Liver (tissue), 9 donors: ENCODE measurements around the gene GPR87. TPM values are rescaled to one million over a fixed set of nuclear protein-coding genes. Genes with fewer than 3 reads are reported as not detected.

Experiments
- DNase-seq: peaks from one replicate; pipeline ENCODE4 v3.0.0-alpha.2; 2017; ENCODE audit warnings: low spot score
- H3K27ac ChIP-seq, 2 donors: one replicate each; pipeline ENCODE4 v1.7.0; 2013; ENCODE audit warnings: inconsistent platforms in 2 of 2, low read length in 2 of 2, control low read depth in 1 of 2, low read depth in 1 of 2, mild to moderate bottlenecking in 1 of 2
- H3K27me3 ChIP-seq, 4 donors: one replicate each; pipeline versions ENCODE4 v1.6.1 to v1.7.0; 2013; ENCODE audit warnings: low read length in 3 of 4, inconsistent platforms in 1 of 4, mild to moderate bottlenecking in 1 of 4, moderate library complexity in 1 of 4; ENCODE audit not compliant: control insufficient read depth in 4 of 4, insufficient read depth in 4 of 4
- H3K36me3 ChIP-seq, 4 donors: one replicate each; pipeline versions ENCODE4 v1.6.1 to v1.7.0; 2013; ENCODE audit warnings: low read length in 3 of 4, mild to moderate bottlenecking in 3 of 4, low read depth in 1 of 4, moderate library complexity in 1 of 4; ENCODE audit not compliant: control insufficient read depth in 4 of 4, insufficient read depth in 3 of 4
- H3K4me1 ChIP-seq, 4 donors: one replicate each; pipeline versions ENCODE4 v1.6.1 to v1.7.0; 2013; ENCODE audit warnings: low read length in 3 of 4, mild to moderate bottlenecking in 3 of 4, moderate library complexity in 1 of 4; ENCODE audit not compliant: control insufficient read depth in 4 of 4, insufficient read depth in 4 of 4
- H3K4me3 ChIP-seq, 3 donors: one replicate each; pipeline versions ENCODE4 v1.6.1 to v1.7.0; 2013; ENCODE audit warnings: low read length in 3 of 3, control low read depth in 1 of 3, low read depth in 1 of 3, mild to moderate bottlenecking in 1 of 3
- H3K9ac ChIP-seq, 2 donors: one replicate each; pipeline ENCODE4 v1.7.0; 2013; ENCODE audit warnings: low read length in 2 of 2, mild to moderate bottlenecking in 2 of 2, moderate library complexity in 2 of 2, control low read depth in 1 of 2, low read depth in 1 of 2
- H3K9me3 ChIP-seq, 4 donors: one replicate each; pipeline versions ENCODE4 v1.6.1 to v1.7.0; 2013; ENCODE audit warnings: low read length in 3 of 4; ENCODE audit not compliant: control insufficient read depth in 4 of 4
- ATF3 ChIP-seq: IDR thresholded peaks from 2 replicates; pipeline ENCODE4 v1.6.1; 2016; ENCODE audit warnings: antibody characterized with exemption
- CTCF ChIP-seq: fragments of 150-350 bp; IDR thresholded peaks from 2 replicates; pipeline ENCODE4 v1.5.1; 2017; ENCODE audit warnings: improper control_type of control experiment, low read depth, low read length; ENCODE audit not compliant: missing input control
- EGR1 ChIP-seq, 2 donors: IDR thresholded peaks; 2 replicates each; pipeline ENCODE4 v1.6.1; 2016 to 2018; ENCODE audit warnings: antibody characterized with exemption in 2 of 2, low read depth in 2 of 2
- FOXA1 ChIP-seq: IDR thresholded peaks from 2 replicates; pipeline ENCODE4 v1.6.1; 2016; ENCODE audit warnings: antibody characterized with exemption
- FOXA2 ChIP-seq: IDR thresholded peaks from 2 replicates; pipeline ENCODE4 v1.6.1; 2016; ENCODE audit warnings: antibody characterized with exemption
- GABPA ChIP-seq, 2 donors: IDR thresholded peaks in 1 of 2; conservative IDR thresholded peaks in 1 of 2; 2 replicates each; pipeline ENCODE4 v1.6.1; 2016; ENCODE audit warnings: antibody characterized with exemption in 2 of 2, mild to moderate bottlenecking in 1 of 2, moderate library complexity in 1 of 2
- HNF4A ChIP-seq, 2 donors: conservative IDR thresholded peaks; 2 replicates each; pipeline ENCODE4 v1.6.1; 2016; ENCODE audit warnings: antibody characterized with exemption in 2 of 2, mild to moderate bottlenecking in 2 of 2
- HNF4G ChIP-seq: IDR thresholded peaks from 2 replicates; pipeline ENCODE4 v1.6.1; 2016; ENCODE audit warnings: antibody characterized with exemption
- JUND ChIP-seq, 2 donors: IDR thresholded peaks; 2 replicates each; pipeline ENCODE4 v1.6.1; 2016; ENCODE audit warnings: antibody characterized with exemption in 2 of 2
- MAX ChIP-seq: IDR thresholded peaks from 2 replicates; pipeline ENCODE4 v1.6.1; 2016; ENCODE audit warnings: antibody characterized with exemption
- NR2F2 ChIP-seq: IDR thresholded peaks from 2 replicates; pipeline ENCODE4 v1.6.1; 2016; ENCODE audit warnings: antibody characterized with exemption
- RAD21 ChIP-seq, 2 donors: IDR thresholded peaks; 2 replicates each; pipeline ENCODE4 v1.6.1; 2016; ENCODE audit warnings: antibody characterized with exemption in 2 of 2, mild to moderate bottlenecking in 2 of 2
- REST ChIP-seq: IDR thresholded peaks from 2 replicates; pipeline ENCODE4 v1.6.1; 2016; ENCODE audit warnings: antibody characterized with exemption, mild to moderate bottlenecking
- RXRA ChIP-seq, 2 donors: IDR thresholded peaks; 2 replicates each; pipeline ENCODE4 v1.6.1; 2017 to 2018; ENCODE audit warnings: antibody characterized with exemption in 2 of 2, mild to moderate bottlenecking in 1 of 2
- SP1 ChIP-seq: IDR thresholded peaks from 2 replicates; pipeline ENCODE4 v1.6.1; 2018; ENCODE audit warnings: antibody characterized with exemption, mild to moderate bottlenecking
- TAF1 ChIP-seq: conservative IDR thresholded peaks from 2 replicates; pipeline ENCODE4 v1.6.1; 2016; ENCODE audit warnings: antibody characterized with exemption, mild to moderate bottlenecking
- YY1 ChIP-seq: IDR thresholded peaks from 2 replicates; pipeline ENCODE4 v1.6.1; 2016; ENCODE audit warnings: antibody characterized with exemption, mild to moderate bottlenecking
- ZBTB33 ChIP-seq: IDR thresholded peaks from 2 replicates; pipeline ENCODE4 v1.6.1; 2016; ENCODE audit warnings: antibody characterized with exemption
- WGBS: extraction: QIAGEN DNeasy Blood & Tissue Kit; methylation state at CpG from one replicate; pipeline ENCODE4 v1.1.7; 2013; 5-methylcytosine and 5-hydroxymethylcytosine counted together
- polyA plus RNA-seq, 2 donors: library from polyadenylated mRNA; stranded (reverse) in 1 of 2; unstranded in 1 of 2; fragments of 200-250 nt in 1 of 2; fragments of >200 nt in 1 of 2; fragmentation: Nextera tagmentation in 1 of 2; extraction: Ambion mirVana in 1 of 2; gene quantifications; one replicate each; pipeline versions ENCODE4 v1.2.1 to v1.2.3, GENCODE V29; 2013 to 2015
- total RNA-seq, 2 donors: library from RNA; depleted of rRNA; stranded (reverse); fragments of >200 nt; gene quantifications; one replicate each; pipeline ENCODE4 v1.2.3, GENCODE V29; 2014
- donor health status: healthy.
- donor health status: healthy.
- donor health status: healthy.
- donor health status: healthy.
- donor health status: healthy.

GPR87 gene
- total and polyA plus RNA-seq, 4 donors: not detected

- Histone ChIP-seq H3K27ac (no peak overlapping the region), H3K9ac (no peak overlapping the region), H3K36me3 (no peaks in the 10 kb centered on the region), H3K9me3 (no peaks in the 10 kb centered on the region), H3K27me3 (no peaks in the 10 kb centered on the region), H3K4me1 (no peaks in the 10 kb centered on the region), H3K4me3 (no peak overlapping the region)
- no peak for DNase-seq
- WGBS: 91% methylated on average over 1 of the region's 1 CpG
- TF ChIP-seq FOXA2 (no peak), REST (no peak), CTCF (no peak), YY1 (no peak), MAX (no peak), TAF1 (no peak), SP1 (no peak), HNF4A (conservative IDR thresholded peaks at IDR 0.05) (no peak)
Observed at GRCh38 chr3:151307583-151308488, 8.8 kb downstream of the GPR87 start.

GRCh38 chr3:151307131-151307530 lies 9.5 kb downstream of the GPR87 start:
- H3K4me3 ChIP-seq: no peak overlapping the region
- H3K27ac ChIP-seq: no peak overlapping the region
- no peak for TF ChIP-seq ZBTB33
- no peak for TF ChIP-seq ATF3
- TF ChIP-seq HNF4G: no peak
- TF ChIP-seq TAF1: no peak
- no peak for TF ChIP-seq SP1
- TF ChIP-seq FOXA2: no peak
- TF ChIP-seq NR2F2: no peak
- no peak for TF ChIP-seq EGR1 (IDR thresholded peaks at IDR 0.05; ENCODE audit: low read depth in 2 of 2)
- no peak for TF ChIP-seq HNF4A (conservative IDR thresholded peaks at IDR 0.05)
- TF ChIP-seq RAD21 (IDR thresholded peaks at IDR 0.05): no peak
- no peak for TF ChIP-seq GABPA (IDR thresholded peaks at IDR 0.05 in 1 of 2, conservative IDR thresholded peaks at IDR 0.05 in 1 of 2)
- no peak for TF ChIP-seq YY1
- no peak for TF ChIP-seq RXRA (IDR thresholded peaks at IDR 0.05)
- no peak for TF ChIP-seq FOXA1
- TF ChIP-seq REST: no peak
- no peak for TF ChIP-seq JUND (IDR thresholded peaks at IDR 0.05)
- no peak for TF ChIP-seq MAX

More at GRCh38 chr3:151307131-151307530, 9.5 kb downstream of the GPR87 start:
- no peaks in the 10 kb centered on the region for H3K27me3 ChIP-seq
- no peaks in the 10 kb centered on the region for H3K4me1 ChIP-seq
- no peaks in the 10 kb centered on the region for H3K36me3 ChIP-seq
- H3K9ac ChIP-seq: no peak overlapping the region
- DNase-seq: no peak
- H3K9me3 ChIP-seq: no peaks in the 10 kb centered on the region
